Thyroid gland (tissue), 4 donors: ENCODE results near the gene LHX4. TPM values are rescaled to one million over a fixed set of nuclear protein-coding genes. Genes with fewer than 3 reads are reported as not detected.

Experiments
- DNase-seq, 2 donors: peaks; one replicate each; pipeline ENCODE4 v3.0.0-alpha.2; 2019
- H3K27ac ChIP-seq, 3 donors: fragments of 200-600 bp; sonication (generic); 1 replicate in 2 of 3; 2 replicates in 1 of 3; pipeline ENCODE4 v1.5.1; 2016 to 2019; ENCODE audit warnings: mild to moderate bottlenecking in 1 of 3, moderate library complexity in 1 of 3
- H3K27me3 ChIP-seq: fragments of 200-600 bp; sonication (generic); one replicate; pipeline ENCODE4 v1.5.1; 2019
- H3K36me3 ChIP-seq, 2 donors: fragments of 200-600 bp; sonication (generic); one replicate each; pipeline ENCODE4 v1.5.1; 2016 to 2019
- H3K4me1 ChIP-seq, 2 donors: fragments of 200-600 bp; sonication (generic); one replicate each; pipeline ENCODE4 v1.5.1; 2017 to 2019
- H3K4me3 ChIP-seq, 3 donors: fragments of 200-600 bp; sonication (generic); replicated peaks in 1 of 3; 1 replicate in 2 of 3; 2 replicates in 1 of 3; pipeline ENCODE4 v1.5.1; 2016; ENCODE audit warnings: mild to moderate bottlenecking in 1 of 3
- H3K9me3 ChIP-seq: fragments of 200-600 bp; sonication (generic); one replicate; pipeline ENCODE4 v1.5.1; 2017
- POLR2A ChIP-seq, 2 donors: fragments of 450-650 bp; IDR thresholded peaks; one replicate each; pipeline ENCODE4 v1.6.1; 2017; ENCODE audit warnings: antibody characterized with exemption in 2 of 2, mild to moderate bottlenecking in 2 of 2, moderate library complexity in 1 of 2
- WGBS, 2 donors: methylation state at CpG; one replicate each; pipeline ENCODE4 v1.1.5; 2017; 5-methylcytosine and 5-hydroxymethylcytosine counted together
- intact Hi-C: fragments of 100-400 bp; cut with DNase I; formaldehyde crosslinking; loops from one replicate; pipeline ENCODE4 v1.15.1; 2023
- total RNA-seq, 4 donors: library from RNA; depleted of rRNA; stranded (reverse); fragments of >200 nt; gene quantifications; one replicate each; pipeline ENCODE4 v1.2.3, GENCODE V29; 2016
- TF ChIP-seq, protein P1 (sequence below), 6 experiments: fragments of 200-600 bp in 3 of 6; fragments of 450-650 bp in 3 of 6; sonication (generic) in 3 of 6; IDR thresholded peaks; one replicate each; pipeline ENCODE4 v1.5.1; 2016 to 2019; ENCODE audit warnings: antibody characterized with exemption in 6 of 6, mild to moderate bottlenecking in 2 of 6, inconsistent platforms in 1 of 6, moderate library complexity in 1 of 6

LHX4 gene
- total RNA-seq, 4 donors from 2014 or later = not detected

- TF ChIP-seq POLR2A (IDR thresholded peaks at IDR 0.05) = no peak
- TF ChIP-seq, protein P1, sequence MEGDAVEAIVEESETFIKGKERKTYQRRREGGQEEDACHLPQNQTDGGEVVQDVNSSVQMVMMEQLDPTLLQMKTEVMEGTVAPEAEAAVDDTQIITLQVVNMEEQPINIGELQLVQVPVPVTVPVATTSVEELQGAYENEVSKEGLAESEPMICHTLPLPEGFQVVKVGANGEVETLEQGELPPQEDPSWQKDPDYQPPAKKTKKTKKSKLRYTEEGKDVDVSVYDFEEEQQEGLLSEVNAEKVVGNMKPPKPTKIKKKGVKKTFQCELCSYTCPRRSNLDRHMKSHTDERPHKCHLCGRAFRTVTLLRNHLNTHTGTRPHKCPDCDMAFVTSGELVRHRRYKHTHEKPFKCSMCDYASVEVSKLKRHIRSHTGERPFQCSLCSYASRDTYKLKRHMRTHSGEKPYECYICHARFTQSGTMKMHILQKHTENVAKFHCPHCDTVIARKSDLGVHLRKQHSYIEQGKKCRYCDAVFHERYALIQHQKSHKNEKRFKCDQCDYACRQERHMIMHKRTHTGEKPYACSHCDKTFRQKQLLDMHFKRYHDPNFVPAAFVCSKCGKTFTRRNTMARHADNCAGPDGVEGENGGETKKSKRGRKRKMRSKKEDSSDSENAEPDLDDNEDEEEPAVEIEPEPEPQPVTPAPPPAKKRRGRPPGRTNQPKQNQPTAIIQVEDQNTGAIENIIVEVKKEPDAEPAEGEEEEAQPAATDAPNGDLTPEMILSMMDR (IDR thresholded peaks at IDR 0.05) = no peak
- Histone ChIP-seq H3K27me3 (no peaks in the 10 kb centered on the region), H3K27ac (no peak overlapping the region), H3K4me1 (no peaks in the 10 kb centered on the region), H3K9me3 (no peaks in the 10 kb centered on the region), H3K36me3 (peaks cover 5 to 6% of the 10 kb centered on the region in 2 donors), H3K4me3 (no peak overlapping the region)
- 92 to 93% methylated on average over 18 of the region's 18 CpGs for WGBS, 2 donors
- DNase-seq = no peak
- intact Hi-C loops = no loop called here
Observed at GRCh38 chr1:180193141-180194047, 36.7 kb upstream of the LHX4 start.

GRCh38 chr1:180194048-180194425 is 36.0 kb upstream of the LHX4 start:
- no peaks in the 10 kb centered on the region for H3K27me3 ChIP-seq
- TF ChIP-seq POLR2A (IDR thresholded peaks at IDR 0.05) = no peak
- TF ChIP-seq, protein P1 (IDR thresholded peaks at IDR 0.05) = no peak
- no peaks in the 10 kb centered on the region for H3K9me3 ChIP-seq
- no peaks in the 10 kb centered on the region for H3K4me1 ChIP-seq
- H3K27ac ChIP-seq = no peak overlapping the region
- intact Hi-C loops = no loop called here
- H3K4me3 ChIP-seq = no peak overlapping the region
- DNase-seq = no peak
- H3K36me3 ChIP-seq = peaks cover 5 to 6% of the 10 kb centered on the region in 2 donors
- 98 to 99% methylated on average over 11 to 12 of the region's 14 CpGs for WGBS, 2 donors

- no peak overlapping the region for H3K27ac ChIP-seq
- WGBS, 2 donors = 82 to 89% methylated on average over 18 to 19 of the region's 19 CpGs
- no peak for TF ChIP-seq POLR2A (IDR thresholded peaks at IDR 0.05)
- TF ChIP-seq, protein P1 (IDR thresholded peaks at IDR 0.05) = no peak
- peaks cover 5 to 6% of the 10 kb centered on the region in 2 donors for H3K36me3 ChIP-seq
- H3K4me3 ChIP-seq = no peak overlapping the region
- no peaks in the 10 kb centered on the region for H3K4me1 ChIP-seq
- H3K9me3 ChIP-seq = no peaks in the 10 kb centered on the region
- intact Hi-C loops = no loop called here
- H3K27me3 ChIP-seq = no peaks in the 10 kb centered on the region
- DNase-seq = no peak
Observed at GRCh38 chr1:180194546-180195207, 35.4 kb upstream of the LHX4 start.

DNA sequence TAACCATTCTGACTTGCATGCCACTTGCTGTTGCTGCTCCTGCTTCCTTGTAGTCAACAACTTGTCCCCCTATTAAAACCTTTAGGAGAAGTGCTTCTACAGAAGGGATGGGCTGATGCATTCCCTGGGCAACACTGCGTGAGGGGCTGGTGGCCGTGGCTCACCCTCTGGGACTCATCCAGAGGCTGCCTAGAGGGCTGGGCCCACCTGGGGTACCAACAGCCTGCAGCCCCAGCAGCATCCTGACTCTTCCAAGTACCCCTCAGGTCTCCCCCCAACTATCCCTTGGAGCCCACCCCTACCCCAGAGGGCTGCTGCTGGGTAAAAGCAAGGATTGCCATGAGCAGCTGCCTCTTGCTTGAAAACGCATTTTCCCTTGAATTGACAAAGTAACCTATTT is 34.7 kb upstream of the LHX4 start:
- H3K4me1 ChIP-seq = no peaks in the 10 kb centered on the region
- H3K27me3 ChIP-seq = no peaks in the 10 kb centered on the region
- H3K9me3 ChIP-seq = no peaks in the 10 kb centered on the region
- H3K36me3 ChIP-seq = peaks cover 0 to 6% of the 10 kb centered on the region in 2 donors
- TF ChIP-seq, protein P1 (IDR thresholded peaks at IDR 0.05) = no peak
- TF ChIP-seq POLR2A (IDR thresholded peaks at IDR 0.05) = no peak
- no peak overlapping the region for H3K27ac ChIP-seq
- DNase-seq = no peak
- intact Hi-C loops = no loop called here
- 96 to 100% methylated on average over 3 of the region's 3 CpGs for WGBS, 2 donors
- H3K4me3 ChIP-seq = no peak overlapping the region

DNA sequence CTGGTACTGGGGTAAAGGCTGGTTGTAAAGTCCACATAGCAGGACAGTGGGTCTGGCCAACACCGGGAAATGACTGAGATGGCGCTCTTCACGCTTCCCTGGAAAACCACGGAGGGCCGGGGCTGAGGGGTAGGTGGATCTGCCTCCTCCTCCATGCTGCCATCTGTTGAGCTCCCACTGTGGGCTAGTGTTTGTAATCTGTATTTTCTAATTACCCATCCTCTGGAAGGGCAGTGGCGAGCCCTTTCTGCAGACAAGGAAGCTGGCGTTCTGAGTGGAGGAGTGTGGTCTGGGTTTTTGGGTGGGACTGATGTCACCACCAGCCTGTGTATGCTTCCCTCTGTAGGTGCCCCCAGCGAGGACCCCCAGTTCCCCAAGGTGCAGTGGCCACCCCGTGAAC is 34.1 kb upstream of the LHX4 start:
- Histone ChIP-seq H3K4me3 (no peak overlapping the region), H3K27ac (no peak overlapping the region), H3K36me3 (peaks cover 0 to 4% of the 10 kb centered on the region in 2 donors), H3K4me1 (no peaks in the 10 kb centered on the region), H3K27me3 (no peaks in the 10 kb centered on the region), H3K9me3 (no peaks in the 10 kb centered on the region)
- WGBS, 2 donors = 80 to 91% methylated on average over 9 of the region's 9 CpGs
- TF ChIP-seq, protein P1 (IDR thresholded peaks at IDR 0.05) = no peak
- TF ChIP-seq POLR2A (IDR thresholded peaks at IDR 0.05) = no peak
- intact Hi-C loops = no loop called here
- no peak for DNase-seq
